Fibroblast of the conjunctiva (primary cell): ENCODE data around the gene ANKRD63.

Experiments used
- DNase-seq: peaks from one replicate; pipeline ENCODE4 v3.0.0-alpha.2; 2010; ENCODE audit warnings: low read depth

Gene ANKRD63

DNA sequence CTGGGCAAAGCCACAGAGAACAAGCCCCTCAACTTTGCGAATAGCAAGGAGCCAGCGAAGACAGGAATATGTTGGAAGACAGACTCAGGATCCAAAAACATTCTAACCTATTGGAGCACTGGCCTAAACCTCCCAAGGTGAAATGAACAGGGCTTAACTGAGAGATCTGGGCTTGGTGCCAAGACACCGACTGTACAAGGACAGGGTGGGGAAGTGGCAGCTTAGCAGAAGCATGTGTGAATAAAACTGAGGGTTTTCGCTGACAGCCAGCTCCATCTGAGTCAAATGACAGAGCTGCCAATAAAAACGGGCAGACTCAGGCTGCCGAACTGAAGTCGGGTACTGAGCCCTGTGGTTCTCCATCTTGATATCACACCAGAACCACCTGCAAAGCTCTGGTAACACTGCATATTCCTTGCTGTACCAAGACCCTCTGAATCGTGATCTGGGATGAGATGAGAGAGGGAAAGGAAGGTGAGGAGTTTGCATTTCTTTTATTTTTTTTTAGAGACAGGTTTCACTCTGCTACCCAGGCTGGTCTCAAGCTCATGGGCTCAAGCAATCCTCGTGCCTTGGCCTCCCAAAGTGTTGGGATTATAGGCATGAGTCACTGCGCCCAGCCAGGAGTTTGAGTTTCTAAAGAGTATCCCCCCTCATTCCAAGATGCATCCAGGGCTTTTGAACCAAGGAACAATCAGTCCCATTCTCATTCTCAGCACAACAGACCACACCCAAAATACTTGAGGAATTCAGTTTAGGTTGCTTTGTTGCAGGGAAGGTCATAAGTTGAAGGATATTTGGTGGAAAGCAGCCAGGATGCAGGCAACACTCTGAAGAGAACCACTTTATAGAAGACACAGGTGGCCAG lies 30.9 kb upstream of the ANKRD63 start:
- DNase-seq, result no peak

DNA sequence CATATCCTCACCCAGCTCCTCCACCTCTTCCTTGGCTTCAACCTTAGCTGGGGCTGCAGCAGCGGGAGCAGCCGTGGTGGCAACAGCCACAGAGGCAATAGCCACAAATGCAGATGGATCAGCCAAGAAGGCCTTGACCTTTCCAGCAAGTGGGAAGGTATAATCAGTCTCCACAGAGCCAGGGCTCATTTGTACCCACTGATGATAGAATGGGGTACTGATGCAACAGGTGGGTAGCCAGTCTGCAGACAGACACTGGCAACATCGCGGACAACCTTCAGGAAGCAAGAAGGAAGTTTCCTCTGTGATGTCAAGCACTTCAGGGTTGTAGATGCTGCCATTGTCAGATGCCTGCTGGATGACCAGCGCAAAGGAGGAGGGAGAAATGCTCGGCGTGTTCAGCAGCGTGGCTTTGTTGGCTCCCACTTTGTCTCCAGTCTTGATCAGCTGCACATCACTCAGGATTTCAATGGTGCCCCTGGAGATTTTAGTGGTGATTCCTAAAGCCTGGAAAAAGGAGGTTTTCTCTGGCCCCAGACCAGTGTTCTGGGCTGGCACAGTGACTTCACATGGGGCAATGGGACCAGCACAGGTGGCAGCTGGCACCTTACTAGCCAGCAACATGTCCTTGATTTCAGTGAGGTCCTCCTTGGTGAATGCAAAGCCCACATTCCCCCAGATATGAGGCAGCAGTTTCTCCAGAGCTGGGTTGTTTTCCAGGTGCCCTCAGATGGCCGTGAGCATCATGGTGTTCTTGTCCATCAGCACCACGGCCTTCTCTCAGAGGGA lies 29.7 kb upstream of the ANKRD63 start:
- DNase-seq, result no peak

DNA sequence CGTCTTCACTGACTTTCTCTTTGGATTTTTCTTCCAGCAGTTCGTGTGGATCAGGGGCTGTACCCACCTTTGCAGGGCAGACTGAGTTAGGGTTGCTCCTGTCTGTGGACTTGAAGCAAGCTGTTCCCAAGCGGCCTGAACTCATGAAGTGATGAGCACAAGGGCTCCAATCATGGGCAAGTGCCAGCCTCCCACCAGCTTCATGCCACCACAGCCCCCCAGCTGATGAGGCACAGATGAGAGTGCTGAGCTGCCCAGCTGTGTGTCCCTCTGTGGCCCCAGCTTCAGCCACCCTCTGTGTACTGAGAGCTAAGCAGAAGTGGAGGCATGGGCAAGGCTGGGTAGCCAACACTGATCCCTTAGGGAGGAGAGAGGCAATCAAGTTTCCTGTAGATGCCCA lies 28.1 kb upstream of the ANKRD63 start:
- DNase-seq, result no peak

DNA sequence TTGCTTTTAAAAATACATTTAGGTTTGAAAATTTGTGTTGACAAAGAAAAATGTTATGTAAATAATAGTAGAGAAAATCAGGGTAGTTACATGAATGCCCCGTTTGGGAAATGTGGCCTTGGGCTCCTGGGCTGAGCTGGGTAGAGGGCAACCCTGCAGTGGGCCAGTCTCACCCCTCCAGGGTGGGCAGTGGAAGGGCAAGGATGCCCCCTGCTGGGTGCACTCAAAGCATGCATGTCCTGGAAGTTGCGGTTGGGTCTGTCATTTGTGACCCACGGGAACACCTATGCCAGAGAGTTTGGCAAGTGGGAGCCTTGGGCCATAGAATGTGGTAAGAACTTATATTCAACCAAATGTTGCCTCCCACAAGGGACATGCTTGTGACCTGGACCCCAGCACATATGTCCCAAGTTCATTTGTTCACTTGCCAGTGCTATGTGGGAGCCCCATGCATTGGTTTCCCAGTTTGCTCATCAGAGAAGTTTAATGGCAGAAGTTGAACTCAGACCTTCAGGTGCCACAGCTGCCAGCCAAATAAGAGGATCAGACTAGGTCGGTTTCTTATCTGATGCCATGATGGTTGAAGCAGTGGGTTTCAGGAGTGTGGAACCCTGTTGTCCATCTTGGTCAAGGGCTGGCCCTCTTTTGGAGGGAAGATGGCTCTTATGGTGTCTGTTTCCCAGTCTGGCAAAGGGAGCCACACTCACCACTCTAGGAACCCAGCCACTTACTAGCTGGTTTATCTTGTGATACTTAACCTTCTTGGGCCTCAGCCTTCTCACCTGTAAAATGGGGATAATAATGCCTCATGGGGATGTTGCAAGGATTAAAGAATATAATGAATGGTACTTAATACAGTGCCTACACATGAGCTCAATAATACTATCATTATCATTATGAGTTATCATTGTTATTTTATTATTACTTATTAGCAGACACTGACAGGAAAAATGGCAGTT lies 27.4 kb upstream of the ANKRD63 start:
- no peak for DNase-seq

DNA sequence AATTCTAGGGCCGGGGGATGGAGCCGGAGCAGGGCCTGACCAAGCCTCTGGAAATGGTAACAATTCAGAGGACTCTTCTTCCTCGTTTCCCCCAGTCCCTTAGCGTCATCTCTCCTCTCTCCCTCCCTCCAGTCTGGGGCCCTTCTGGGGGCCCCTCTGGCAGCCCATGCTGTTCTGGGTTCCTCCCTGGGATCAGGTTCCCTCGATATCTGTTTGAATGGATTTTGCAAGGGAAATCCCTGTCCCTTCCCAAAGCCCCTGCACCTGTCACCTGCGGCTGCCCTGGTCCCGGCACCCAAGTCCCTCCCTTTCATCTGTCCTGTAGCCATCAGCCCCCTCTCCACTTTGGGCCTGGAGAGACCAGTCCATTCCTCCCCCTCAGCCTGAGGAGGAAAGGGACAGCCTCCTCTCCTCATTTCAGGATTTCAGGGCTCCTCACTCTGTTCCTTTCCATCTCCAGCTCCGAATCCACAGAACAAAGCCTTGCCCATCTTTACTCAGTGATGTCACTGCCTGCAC lies 26.5 kb upstream of the ANKRD63 start:
- DNase-seq, result no peak

DNA sequence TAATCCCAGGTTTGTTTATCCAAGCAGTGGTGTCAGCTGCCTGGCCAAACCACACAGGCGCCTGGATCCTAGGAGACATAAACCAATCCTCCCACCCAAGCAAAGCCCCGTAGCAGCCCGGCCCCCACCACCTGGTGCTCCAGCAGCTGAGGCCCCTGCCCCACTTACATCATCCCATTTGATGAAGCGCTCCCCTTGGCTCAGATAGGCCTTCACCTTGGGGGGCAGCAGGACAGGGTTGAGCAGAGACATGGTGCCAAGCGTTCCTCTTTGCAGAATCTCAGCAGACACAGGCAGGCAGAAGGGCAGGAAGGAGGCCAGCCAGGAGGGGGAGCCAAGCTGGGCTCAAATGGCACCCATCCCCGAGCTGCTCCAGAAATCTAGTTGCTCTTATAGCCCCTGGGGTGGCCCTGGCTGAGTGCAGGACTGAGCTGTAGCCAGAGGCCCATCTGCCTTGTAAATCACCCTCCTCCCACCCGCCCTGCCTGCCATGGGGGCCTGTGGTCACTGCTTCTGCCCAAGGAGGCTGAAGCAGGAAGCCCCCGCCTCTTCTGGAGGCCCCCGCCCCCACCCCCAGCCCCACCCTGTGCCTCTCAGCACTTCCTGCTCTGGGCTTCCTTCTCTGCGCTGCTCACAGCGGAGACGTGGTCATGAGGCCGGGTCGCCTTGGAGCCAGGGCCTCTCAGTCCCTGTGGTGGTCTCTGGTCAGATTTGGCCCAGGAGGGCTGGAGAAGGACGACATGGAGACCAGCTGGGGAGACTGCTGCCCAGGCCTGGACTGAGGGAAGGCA lies 24.8 kb upstream of the ANKRD63 start, which contains the start of gene PLCB2:
PLCB2 (minus strand) TSS at position 515 of the 791 bp plus-strand sequence; CDS start at position 252, 263 bp downstream.
- no peak for DNase-seq

DNA sequence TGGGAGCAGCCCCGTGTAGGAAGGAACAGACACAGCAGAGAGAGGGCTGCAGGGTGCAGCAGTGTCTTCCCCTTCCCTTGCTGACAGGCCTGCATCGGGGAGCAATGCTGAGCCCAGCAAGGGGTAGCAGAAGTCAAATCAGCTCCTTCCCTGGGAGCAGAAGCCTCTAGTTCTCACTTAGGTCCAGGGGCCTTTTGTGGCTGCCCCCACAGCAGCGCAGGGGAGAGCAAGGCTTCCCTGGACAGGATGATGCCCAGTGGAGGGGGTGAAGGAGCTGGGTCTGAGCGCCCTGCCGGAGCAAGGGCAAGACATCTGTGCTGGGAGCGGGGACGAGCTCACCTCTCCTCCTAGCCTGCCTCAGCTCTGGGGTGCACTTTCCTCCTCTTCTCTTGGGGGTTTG lies 24.0 kb upstream of the ANKRD63 start:
- no peak for DNase-seq

DNA sequence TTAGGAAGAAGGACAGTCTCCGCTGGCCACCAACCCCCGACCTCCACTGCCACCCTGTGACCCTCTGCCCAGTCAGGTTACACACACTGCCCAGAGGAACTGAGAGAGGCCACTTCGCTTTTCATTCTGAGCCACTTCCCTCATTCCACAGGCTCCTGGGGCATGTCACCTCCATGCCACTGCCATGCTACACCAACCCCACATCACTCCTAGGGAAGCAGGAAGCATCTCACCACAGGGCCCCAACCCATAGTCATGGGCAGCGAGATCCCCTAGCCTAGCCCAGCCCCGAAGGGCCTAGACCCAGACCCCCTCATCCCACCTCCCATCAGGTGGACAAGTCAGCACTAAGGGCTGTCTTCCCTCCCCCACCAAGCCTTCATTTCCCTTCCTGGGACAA lies 23.5 kb upstream of the ANKRD63 start:
- no peak for DNase-seq

DNA sequence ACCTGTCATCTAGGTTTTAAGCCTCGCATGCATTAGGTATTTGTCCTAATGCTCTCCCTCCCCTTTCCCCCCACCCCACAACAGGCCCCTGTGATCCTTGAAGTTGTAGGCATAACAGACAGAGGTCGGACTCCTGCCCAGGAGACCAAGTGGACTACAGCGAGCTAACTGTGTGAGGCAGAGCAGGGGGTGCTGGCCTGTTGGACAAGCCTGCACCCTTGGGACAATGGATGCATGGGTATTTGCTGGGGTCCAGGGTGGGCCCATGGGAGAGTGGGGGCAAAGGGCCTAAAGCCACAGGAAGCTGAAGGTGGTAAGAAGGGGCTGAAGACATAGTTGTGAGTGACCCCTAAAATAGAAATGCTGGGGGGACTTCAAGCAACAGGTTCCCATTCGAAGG lies 22.4 kb upstream of the ANKRD63 start:
- DNase-seq, result no peak

DNA sequence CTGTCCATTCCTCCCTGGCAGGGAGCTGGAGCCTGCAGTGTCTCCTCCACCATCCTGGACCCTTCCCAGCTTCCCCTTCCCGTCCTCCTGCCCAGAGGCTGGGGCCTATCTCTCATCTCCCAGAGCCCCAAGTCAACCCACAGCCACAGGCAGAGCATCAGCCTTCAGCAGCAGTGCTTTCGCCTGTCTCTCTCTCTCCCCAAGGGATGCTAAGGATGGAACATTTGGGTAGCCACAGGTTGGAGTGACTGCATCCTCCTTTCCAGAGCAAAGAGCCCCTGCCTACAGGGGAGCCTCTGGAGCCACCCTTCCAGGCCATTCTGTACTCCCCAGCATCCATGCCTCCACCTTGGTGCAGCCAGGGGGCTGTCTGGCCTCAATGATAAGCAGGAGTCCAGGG lies 20.7 kb upstream of the ANKRD63 start:
- no peak for DNase-seq

DNA sequence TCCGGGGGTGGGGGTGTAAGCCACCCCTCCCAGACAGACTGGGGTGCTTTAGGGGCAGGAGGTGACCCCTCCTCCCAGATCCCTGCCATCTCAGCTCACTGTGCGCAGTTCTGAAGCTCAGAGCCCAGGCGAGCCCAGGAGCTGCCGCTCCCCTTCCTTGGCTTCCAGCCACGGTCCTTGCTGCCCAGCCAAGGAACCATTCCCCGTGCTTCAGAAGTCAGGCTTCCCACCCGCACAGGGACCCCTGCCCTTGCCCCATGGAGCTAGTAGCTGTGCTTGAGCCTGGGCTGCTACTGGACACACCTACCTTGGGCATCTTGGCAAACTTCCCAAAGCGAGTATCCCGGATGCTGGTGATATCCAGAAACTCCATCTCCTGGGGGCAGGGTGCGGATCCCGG lies 20.1 kb upstream of the ANKRD63 start:
- DNase-seq, result no peak

DNA sequence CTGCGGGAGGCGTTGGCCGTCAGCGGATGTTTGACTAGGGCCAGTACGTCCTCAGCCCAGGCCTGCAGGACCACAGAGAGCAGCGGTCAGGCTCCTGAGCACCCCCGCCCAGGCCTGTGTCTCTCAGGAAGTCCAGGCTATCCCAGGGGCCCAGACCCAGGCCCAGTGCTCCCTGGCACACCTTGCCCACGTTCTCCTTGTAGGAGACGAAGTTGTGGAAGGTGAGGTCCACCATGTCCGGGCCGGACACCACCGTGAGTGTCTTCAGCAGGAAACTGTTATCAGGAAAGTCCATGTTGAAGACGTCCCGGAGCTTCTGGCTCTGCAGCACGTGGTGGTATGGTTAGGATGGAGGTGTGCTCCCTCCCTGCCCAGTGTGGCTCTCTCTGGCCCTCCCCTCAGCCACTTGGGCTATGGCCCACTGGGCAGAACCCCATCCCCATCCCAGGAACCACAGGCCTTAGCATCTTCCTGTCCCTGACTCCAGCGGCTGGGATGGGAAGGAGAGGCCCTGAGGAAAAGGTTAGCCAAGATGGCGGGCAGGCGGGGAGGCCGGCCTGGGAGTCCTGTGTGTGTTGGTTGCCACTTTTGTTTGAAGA lies 19.5 kb upstream of the ANKRD63 start:
- no peak for DNase-seq

DNA sequence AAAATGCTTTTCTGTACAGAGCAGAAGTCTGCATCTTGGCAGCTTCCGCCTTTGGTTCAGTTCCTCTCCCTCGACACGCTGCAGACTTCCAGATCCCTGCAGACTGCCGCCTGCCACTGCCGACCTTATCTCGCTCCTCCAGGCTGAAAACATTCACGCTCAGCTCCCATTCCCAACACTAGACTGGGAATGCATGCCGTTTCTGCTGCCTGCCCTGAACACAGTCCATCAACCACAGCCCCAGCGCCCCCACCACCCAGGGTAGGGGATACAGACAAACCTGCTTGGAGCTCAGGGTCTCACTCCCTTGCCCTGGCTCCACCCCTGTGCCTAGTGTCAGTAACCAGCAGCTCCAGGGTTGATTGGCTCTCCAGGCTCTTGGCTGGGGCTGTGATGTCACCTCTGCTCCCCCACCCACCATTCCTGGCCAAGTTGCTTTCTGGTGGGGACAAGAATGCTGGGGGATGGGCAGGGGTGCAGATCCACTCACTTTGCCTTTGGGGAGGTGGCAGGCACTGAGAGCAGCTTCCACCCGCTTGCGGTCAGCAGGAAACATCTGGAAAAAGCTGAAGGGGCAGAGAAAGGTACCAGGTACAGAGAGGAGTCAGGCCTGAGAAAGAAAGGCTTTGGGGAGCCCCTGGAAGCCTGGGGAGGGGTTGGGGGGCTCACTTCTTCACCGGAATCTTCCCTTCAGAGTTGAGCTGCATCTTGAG lies 18.8 kb upstream of the ANKRD63 start:
- no peak for DNase-seq

DNA sequence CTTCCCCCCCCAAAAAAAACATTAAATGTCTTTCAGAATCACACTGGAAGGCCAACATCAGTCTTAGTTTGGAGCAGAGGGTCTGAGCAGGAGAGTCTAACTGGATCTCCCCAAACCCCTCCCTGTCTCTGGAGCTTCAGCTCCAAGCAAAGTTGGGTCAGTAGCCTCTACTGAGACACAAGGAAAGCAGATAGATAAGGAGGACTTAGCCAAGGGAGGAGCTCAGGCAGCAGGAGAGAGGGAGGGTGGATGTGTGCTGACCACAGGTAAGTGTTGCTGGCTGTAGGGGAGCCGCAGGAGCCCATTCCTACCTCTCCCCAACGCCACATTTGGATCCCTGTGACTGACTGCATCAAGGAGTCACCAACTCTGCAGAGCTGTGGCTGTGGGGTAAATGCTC lies 17.9 kb upstream of the ANKRD63 start:
- DNase-seq, result no peak

DNA sequence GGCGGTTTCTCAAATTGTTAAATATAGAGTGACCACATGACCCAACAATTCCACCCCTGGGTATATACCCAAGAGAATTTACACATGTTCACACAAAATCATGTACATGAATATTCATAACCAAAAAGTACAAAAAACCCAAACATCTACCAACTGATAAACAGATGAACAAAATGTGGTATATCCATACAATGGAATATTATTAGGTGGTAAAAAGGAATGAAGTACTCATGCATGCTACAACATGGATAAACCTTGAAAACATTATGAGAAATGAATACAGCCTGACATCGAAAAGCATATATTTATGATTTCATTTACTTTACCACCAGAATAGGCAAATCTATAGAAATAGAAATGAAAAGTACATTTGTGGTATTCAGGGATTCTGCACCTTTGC lies 17.5 kb upstream of the ANKRD63 start:
- DNase-seq, result no peak

DNA sequence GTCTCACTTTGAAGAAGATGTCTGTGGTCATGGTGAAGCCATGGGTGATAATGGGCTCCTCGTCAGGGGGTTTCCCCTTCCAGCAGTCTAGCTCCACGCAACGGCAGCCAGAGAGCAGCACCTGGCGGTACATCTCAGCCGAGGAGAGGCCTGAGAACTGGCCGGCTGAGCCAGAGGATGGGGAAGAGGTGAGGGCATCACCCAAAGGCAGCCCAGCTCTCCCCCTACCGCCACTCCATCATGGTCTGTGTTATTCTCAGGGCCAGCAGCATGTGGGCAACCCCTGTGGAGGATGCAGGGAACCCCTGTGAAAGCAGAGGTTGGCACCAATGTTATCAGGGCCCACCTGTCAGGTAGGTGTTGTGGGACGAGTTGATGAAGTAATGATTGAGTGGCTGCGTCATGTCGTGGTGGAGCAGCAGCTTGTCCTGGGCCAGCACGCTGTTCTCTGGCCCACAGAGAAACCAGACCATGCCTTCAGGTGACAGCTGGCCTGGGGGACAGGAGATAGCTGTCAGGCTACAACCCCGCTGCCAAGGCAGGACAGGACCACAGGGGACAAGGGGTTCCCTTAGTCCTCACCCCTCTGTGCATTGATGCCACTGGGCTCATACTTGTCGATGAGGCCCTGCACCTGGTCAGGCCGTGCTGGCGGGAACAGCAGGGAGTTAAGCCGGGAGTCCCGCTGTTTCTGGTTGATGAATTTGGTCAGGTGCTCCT lies 15.5 kb upstream of the ANKRD63 start:
- no peak for DNase-seq

DNA sequence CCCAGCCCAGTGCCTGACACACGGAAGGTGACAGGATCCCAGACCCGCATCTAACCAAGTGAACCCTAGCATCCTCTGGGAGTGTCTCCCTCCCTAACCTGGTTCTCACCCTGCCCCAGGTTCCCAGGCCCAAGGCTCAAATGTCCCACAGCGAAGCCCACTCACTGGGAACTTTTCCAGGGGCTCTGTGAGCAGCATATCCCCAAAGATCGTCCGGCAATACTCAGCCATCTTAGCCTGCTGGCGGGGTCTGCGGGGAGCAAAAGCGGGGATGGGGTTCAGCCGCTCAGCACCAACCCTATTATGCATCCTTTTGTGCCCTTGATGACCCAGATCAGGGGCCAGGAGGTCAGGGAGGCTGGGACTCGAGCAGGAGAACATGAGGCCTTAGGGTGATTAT lies 14.5 kb upstream of the ANKRD63 start:
- no peak for DNase-seq

DNA sequence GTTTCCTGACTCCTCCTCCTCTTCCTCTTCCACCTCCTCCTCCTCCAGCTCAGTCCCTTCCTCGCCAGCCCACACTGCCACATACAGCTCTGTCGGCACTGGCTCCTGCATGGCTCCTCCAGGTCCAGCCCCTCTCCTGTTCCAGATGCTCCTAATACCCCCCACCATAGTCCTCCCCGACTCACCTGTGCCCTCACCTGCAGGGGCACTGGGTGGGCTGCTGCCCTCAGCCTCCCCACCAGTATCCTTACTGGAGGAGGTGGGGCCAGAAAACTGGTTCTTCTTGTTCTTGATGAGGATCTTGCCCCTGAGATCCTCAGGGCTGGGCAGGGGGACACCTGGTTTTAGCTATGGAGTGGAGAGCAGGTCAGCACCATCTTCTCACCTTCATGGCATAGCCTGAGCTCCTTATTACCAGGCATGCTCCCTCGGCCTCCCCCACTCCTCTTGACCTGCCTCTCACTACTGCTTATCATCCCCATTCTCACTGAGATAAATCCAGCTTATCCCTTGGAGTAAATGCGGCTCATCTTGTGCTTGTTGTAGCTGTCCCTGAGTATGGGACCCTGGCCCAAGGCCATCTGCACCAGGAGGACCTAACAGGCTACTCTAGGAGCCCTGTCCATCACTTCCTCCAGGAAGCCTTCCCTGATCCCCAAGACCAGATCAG lies 13.8 kb upstream of the ANKRD63 start:
- no peak for DNase-seq
